Esophagus squamous epithelium (tissue), 5 donors: Measurements from ENCODE around the gene DLGAP1. TPM values are rescaled to one million over a fixed set of nuclear protein-coding genes. Genes with fewer than 3 reads are reported as not detected.

Experiments
- DNase-seq: peaks from one replicate; lab custom pipeline; 2025; lab: John Stamatoyannopoulos, UW
- H3K27ac ChIP-seq, 4 donors: fragments of 200-600 bp; sonication (generic); one replicate each; pipeline ENCODE4 v1.5.1; 2016 to 2019; ENCODE audit warnings: mild to moderate bottlenecking in 1 of 4
- H3K27me3 ChIP-seq, 4 donors: fragments of 200-600 bp; sonication (generic); 1 replicate in 3 of 4; 2 replicates in 1 of 4; pipeline versions ENCODE4 v1.5.1 to v1.6.0; 2017 to 2021; ENCODE audit warnings: antibody characterized with exemption in 1 of 4
- H3K36me3 ChIP-seq, 3 donors: fragments of 200-600 bp; sonication (generic); one replicate each; pipeline ENCODE4 v1.5.1; 2016 to 2019
- H3K4me1 ChIP-seq, 3 donors: fragments of 200-600 bp; sonication (generic); one replicate each; pipeline ENCODE4 v1.5.1; 2017 to 2019
- H3K4me3 ChIP-seq, 4 donors: fragments of 200-600 bp; sonication (generic); 1 replicate in 3 of 4; 2 replicates in 1 of 4; pipeline ENCODE4 v1.5.1; 2016 to 2019; ENCODE audit warnings: mild to moderate bottlenecking in 2 of 4, moderate library complexity in 1 of 4
- H3K9me3 ChIP-seq, 3 donors: fragments of 200-600 bp; sonication (generic); one replicate each; pipeline ENCODE4 v1.5.1; 2016 to 2019
- POLR2A ChIP-seq, 4 donors: fragments of 450-650 bp; IDR thresholded peaks; one replicate each; pipeline ENCODE4 v1.6.1; 2017; ENCODE audit warnings: antibody characterized with exemption in 4 of 4, mild to moderate bottlenecking in 4 of 4, moderate library complexity in 3 of 4
- WGBS, 2 donors: methylation state at CpG; one replicate each; pipeline ENCODE4 v1.1.5; 2018; 5-methylcytosine and 5-hydroxymethylcytosine counted together
- intact Hi-C: fragments of 100-400 bp; cut with DNase I; formaldehyde crosslinking; loops from one replicate; pipeline ENCODE4 v1.15.0; 2022
- total RNA-seq, 4 donors: library from RNA; depleted of rRNA; stranded (reverse); fragments of >200 nt; gene quantifications; one replicate each; pipeline ENCODE4 v1.1.0, GENCODE V29; 2016
- TF ChIP-seq, protein P1 (sequence below), 6 experiments: fragments of 450-650 bp in 4 of 6; fragments of 200-600 bp in 2 of 6; sonication (generic) in 2 of 6; IDR thresholded peaks; one replicate each; pipeline ENCODE4 v1.5.1; 2016 to 2019; ENCODE audit warnings: antibody characterized with exemption in 6 of 6, mild to moderate bottlenecking in 4 of 6, moderate library complexity in 4 of 6
- donor health status: DM: yes; HTN: yes; CAD: no.

DLGAP1 gene
- total RNA-seq, 4 donors from 2014 or later, result 0.09 to 1.5 (median 0.52) TPM

DNA sequence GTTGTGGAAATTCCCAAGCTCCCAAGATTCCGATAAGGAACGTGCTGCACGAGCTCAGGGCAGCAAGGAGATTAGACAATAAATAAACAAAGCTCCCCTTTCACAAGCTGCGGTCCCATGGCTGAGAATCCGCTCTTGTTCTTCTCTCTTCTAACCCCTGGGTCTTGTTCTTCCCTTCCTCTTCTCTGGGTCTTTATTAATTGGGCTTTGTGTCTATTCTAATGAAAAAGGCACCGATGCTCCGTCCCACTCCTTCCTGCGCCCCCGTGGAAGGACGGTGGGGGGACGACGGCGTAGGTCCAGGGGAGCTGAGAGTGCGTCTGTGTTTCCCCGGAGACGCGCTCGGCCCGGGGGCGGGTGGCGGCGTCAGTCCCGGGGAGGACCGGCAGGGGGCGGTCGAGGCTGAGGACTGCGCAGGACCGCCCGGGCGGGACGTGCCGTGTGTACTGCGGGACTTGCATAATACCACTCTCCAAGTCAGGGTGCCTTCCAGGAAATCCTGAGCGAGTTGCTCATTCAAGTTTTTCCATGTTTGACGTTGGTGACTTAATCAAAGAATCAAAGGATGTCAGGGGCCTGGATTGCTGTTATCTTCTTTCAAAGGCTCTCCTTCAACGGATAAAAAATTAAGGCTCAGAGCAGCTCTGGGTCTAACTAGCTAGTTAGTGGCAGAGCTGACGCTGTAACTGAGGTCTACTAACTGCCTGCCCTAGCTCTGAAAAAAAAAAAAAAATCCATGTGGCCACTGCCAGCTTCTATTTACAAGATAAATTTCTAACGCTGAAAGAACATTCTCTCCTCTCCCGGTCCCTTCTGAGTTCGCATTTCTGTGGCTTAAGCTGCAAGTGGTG, 683.8 kb downstream of the DLGAP1 start:
- intact Hi-C loops, result no loop called here
- peak overlapping the region; percentile 5 to 59 (median 16) for H3K4me3 ChIP-seq
- DNase-seq, result peak; percentile 16
- 9% methylated on average over 11 of the region's 40 CpGs for WGBS, 2 donors
- TF ChIP-seq POLR2A (IDR thresholded peaks at IDR 0.05), result no peak
- TF ChIP-seq, protein P1, sequence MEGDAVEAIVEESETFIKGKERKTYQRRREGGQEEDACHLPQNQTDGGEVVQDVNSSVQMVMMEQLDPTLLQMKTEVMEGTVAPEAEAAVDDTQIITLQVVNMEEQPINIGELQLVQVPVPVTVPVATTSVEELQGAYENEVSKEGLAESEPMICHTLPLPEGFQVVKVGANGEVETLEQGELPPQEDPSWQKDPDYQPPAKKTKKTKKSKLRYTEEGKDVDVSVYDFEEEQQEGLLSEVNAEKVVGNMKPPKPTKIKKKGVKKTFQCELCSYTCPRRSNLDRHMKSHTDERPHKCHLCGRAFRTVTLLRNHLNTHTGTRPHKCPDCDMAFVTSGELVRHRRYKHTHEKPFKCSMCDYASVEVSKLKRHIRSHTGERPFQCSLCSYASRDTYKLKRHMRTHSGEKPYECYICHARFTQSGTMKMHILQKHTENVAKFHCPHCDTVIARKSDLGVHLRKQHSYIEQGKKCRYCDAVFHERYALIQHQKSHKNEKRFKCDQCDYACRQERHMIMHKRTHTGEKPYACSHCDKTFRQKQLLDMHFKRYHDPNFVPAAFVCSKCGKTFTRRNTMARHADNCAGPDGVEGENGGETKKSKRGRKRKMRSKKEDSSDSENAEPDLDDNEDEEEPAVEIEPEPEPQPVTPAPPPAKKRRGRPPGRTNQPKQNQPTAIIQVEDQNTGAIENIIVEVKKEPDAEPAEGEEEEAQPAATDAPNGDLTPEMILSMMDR (IDR thresholded peaks at IDR 0.05), result peak; percentile 84 to 99 (median 96)
- peak overlapping the region; percentile 37 to 72 (median 59) for H3K27ac ChIP-seq
- no peaks in the 10 kb centered on the region for H3K9me3 ChIP-seq
- H3K36me3 ChIP-seq, result no peaks in the 10 kb centered on the region
- no peaks in the 10 kb centered on the region for H3K27me3 ChIP-seq
- H3K4me1 ChIP-seq, result peaks cover 0 to 36% (median 16%) of the 10 kb centered on the region in 3 donors

DNA sequence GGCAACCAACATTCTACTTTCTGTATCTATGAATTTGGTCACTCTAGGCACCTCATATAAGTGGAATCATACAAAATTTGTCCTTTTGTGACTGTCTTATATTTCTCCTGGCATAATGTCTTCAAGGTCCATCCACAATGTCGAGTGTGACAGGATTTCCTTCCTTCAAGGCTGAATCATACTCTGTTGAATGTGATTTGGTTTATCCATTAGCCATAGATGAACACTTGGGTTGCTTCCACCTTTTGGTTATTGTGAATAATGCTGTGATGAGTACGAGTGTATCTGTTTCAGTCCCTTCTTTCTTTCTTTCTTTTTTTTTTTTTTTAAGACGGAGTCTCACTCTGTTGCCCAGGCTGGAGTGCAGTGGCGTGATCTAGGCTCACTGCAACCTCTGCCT, 693.8 kb downstream of the DLGAP1 start:
- Histone ChIP-seq H3K9me3 (peaks cover 0 to 16% (median 7%) of the 10 kb centered on the region in 3 donors), H3K36me3 (no peaks in the 10 kb centered on the region), H3K4me1 (no peaks in the 10 kb centered on the region), H3K27me3 (no peaks in the 10 kb centered on the region), H3K27ac (no peak overlapping the region), H3K4me3 (no peak overlapping the region)
- intact Hi-C loops, result loop anchor here (10.0 kb wide), 2 partner anchors 114 to 244 kb away; no protein-coding TSS in a partner anchor
- DNase-seq, result no peak
- TF ChIP-seq POLR2A (IDR thresholded peaks at IDR 0.05), result no peak
- TF ChIP-seq, protein P1 (IDR thresholded peaks at IDR 0.05), result no peak
- 70 to 73% methylated on average over 3 to 4 of the region's 4 CpGs for WGBS, 2 donors

DNA sequence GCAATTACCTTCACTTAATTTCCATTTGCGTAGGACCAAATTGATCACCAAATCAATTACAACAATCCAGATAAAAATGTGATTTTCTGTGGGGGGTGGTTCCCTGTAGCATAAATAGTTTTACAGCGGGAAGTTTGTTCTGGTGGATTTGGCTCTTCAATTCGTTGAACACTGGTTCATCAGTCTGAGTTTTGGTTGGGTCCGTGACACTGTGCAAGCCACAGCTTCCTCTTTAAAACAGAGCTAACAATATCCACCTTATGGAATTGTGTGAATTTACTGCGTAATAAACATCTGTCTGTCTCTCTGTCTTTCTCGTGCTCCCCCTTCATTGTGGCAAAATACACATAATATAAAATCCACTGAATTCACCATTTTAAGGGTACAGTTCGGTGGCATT, 694.4 kb downstream of the DLGAP1 start:
- H3K9me3 ChIP-seq, result peaks cover 0 to 16% (median 7%) of the 10 kb centered on the region in 3 donors
- intact Hi-C loops, result loop anchor here (10.0 kb wide), 2 partner anchors 114 to 244 kb away; no protein-coding TSS in a partner anchor
- 73 to 83% methylated on average over 7 of the region's 7 CpGs for WGBS, 2 donors
- no peak overlapping the region for H3K27ac ChIP-seq
- H3K4me1 ChIP-seq, result no peaks in the 10 kb centered on the region
- no peaks in the 10 kb centered on the region for H3K27me3 ChIP-seq
- no peaks in the 10 kb centered on the region for H3K36me3 ChIP-seq
- no peak for DNase-seq
- no peak for TF ChIP-seq POLR2A (IDR thresholded peaks at IDR 0.05)
- TF ChIP-seq, protein P1 (IDR thresholded peaks at IDR 0.05), result no peak
- no peak overlapping the region for H3K4me3 ChIP-seq

DNA sequence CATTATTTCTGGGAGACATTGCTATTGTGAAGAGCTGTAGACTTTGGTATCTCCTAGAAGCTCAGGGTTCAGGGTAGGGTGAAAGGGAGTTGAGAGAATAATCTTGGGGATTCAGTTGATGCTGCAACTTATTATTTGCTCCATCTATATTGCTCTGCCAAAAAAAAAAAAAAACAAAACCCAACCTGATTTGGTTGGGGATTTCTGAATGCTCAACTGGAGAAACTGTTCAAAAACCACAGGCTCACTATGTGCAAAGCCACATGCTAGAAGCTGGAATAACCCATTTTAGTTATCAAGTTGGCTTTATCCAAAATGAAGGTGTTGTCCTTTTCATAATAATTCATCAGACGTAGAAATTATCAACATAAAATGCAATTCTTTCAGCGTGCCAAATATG, 696.0 kb downstream of the DLGAP1 start:
- Histone ChIP-seq H3K27ac (no peak overlapping the region), H3K36me3 (no peaks in the 10 kb centered on the region), H3K9me3 (peaks cover 0 to 16% (median 7%) of the 10 kb centered on the region in 3 donors), H3K27me3 (no peaks in the 10 kb centered on the region), H3K4me1 (no peaks in the 10 kb centered on the region), H3K4me3 (no peak overlapping the region)
- WGBS, 2 donors, result 80 to 85% methylated on average over 2 of the region's 2 CpGs
- no peak for DNase-seq
- intact Hi-C loops, result no loop called here
- TF ChIP-seq, protein P1 (IDR thresholded peaks at IDR 0.05), result no peak
- TF ChIP-seq POLR2A (IDR thresholded peaks at IDR 0.05), result no peak

DNA sequence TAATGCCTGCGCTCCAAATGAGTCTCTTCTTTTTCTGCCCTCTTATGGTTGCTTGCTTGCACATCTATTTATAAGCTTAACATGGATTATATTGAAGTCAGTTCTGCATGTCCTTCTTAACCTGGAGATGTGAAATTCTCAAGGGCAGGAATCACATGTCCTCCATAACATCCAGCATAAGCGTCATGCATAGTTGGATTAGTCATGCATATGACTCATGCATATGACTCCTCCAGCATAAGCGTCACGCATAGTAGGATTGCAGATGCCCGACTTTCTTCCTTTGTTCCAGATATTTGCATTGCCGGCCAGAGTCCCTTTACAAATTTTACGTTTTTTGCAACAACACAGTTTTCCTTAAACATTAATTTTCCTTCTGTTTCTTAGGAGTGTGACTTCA, 696.6 kb downstream of the DLGAP1 start:
- H3K27me3 ChIP-seq, result no peaks in the 10 kb centered on the region
- no peak for TF ChIP-seq POLR2A (IDR thresholded peaks at IDR 0.05)
- TF ChIP-seq, protein P1 (IDR thresholded peaks at IDR 0.05), result no peak
- intact Hi-C loops, result no loop called here
- no peak overlapping the region for H3K27ac ChIP-seq
- H3K36me3 ChIP-seq, result no peaks in the 10 kb centered on the region
- 48 to 58% methylated on average over 7 of the region's 7 CpGs for WGBS, 2 donors
- DNase-seq, result no peak
- peaks cover 0 to 16% (median 7%) of the 10 kb centered on the region in 3 donors for H3K9me3 ChIP-seq
- no peaks in the 10 kb centered on the region for H3K4me1 ChIP-seq
- no peak overlapping the region for H3K4me3 ChIP-seq
